Upper lobe of right lung (tissue), 1 donor: ENCODE results near the gene ADGRG6. TPM values are rescaled to one million over a fixed set of nuclear protein-coding genes. Genes with fewer than 3 reads are reported as not detected.

Experiments
- ATAC-seq: fragments of 200-7000 bp; cut with Tn5 transposase; one replicate; pipeline ENCODE4 v1.9.1; 2020; ENCODE audit warnings: mild to moderate bottlenecking, moderate library complexity
- DNase-seq: peaks from one replicate; pipeline ENCODE4 v3.0.0-alpha.2; 2020
- H3K27ac ChIP-seq: fragments of 200-600 bp; one replicate; pipeline ENCODE4 v1.8.0; 2022
- H3K27me3 ChIP-seq: fragments of 200-600 bp; one replicate; pipeline ENCODE4 v1.8.0; 2022; ENCODE audit warnings: mild to moderate bottlenecking
- H3K36me3 ChIP-seq: fragments of 200-600 bp; one replicate; pipeline ENCODE4 v1.8.0; 2022
- H3K4me1 ChIP-seq: fragments of 200-600 bp; one replicate; pipeline ENCODE4 v1.8.0; 2022
- H3K4me3 ChIP-seq: fragments of 200-600 bp; one replicate; pipeline ENCODE4 v1.8.0; 2022; ENCODE audit warnings: mild to moderate bottlenecking
- H3K9me3 ChIP-seq: fragments of 200-600 bp; one replicate; pipeline ENCODE4 v1.8.0; 2022
- intact Hi-C: fragments of 100-400 bp; cut with DNase I; formaldehyde crosslinking; loops from one replicate; pipeline ENCODE4 v1.11.0; 2022
- total RNA-seq: library from RNA; stranded (reverse); fragmentation: NEBNext Ultra II Directional; extraction: Animal tissue kit (Norgen Biotek cat#: 25700); gene quantifications from one replicate; pipeline ENCODE4 v1.2.1, GENCODE V29; 2021
- TF ChIP-seq, protein P1 (sequence below): fragments of 200-600 bp; IDR thresholded peaks from one replicate; pipeline ENCODE4 v1.8.0; 2022; ENCODE audit warnings: antibody characterized with exemption
- donor health status: DM: no; HTN: yes; CAD: no; lungs with severe emphysema.

The ADGRG6 gene
- total RNA-seq, 1 donor from 2014 or later: 47.6 TPM

DNA sequence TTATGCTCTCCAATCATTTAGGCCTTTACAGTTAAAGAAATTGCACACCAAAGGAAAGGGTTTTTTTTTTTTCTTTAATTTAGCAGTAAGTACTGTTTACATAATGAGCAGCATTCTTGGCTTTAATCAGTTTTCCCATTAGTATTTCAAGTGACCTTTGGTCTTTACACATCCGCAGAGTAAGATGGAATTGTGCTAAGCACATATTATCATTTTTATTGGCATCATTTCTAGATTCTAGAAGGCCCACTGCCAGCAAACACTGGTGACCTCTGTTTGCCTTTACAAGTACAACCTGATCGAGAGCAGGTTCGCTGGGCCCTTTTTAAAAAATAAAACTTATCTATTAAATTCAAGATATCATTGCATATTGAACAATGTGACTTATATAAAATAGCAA lies 104.3 kb downstream of the ADGRG6 start:
- H3K36me3 ChIP-seq: no peaks in the 10 kb centered on the region
- no peak overlapping the region for H3K4me3 ChIP-seq
- no peaks in the 10 kb centered on the region for H3K4me1 ChIP-seq
- DNase-seq: no peak
- intact Hi-C loops: no loop called here
- H3K9me3 ChIP-seq: no peaks in the 10 kb centered on the region
- no peak overlapping the region for H3K27ac ChIP-seq
- no peaks in the 10 kb centered on the region for H3K27me3 ChIP-seq
- TF ChIP-seq, protein P1, sequence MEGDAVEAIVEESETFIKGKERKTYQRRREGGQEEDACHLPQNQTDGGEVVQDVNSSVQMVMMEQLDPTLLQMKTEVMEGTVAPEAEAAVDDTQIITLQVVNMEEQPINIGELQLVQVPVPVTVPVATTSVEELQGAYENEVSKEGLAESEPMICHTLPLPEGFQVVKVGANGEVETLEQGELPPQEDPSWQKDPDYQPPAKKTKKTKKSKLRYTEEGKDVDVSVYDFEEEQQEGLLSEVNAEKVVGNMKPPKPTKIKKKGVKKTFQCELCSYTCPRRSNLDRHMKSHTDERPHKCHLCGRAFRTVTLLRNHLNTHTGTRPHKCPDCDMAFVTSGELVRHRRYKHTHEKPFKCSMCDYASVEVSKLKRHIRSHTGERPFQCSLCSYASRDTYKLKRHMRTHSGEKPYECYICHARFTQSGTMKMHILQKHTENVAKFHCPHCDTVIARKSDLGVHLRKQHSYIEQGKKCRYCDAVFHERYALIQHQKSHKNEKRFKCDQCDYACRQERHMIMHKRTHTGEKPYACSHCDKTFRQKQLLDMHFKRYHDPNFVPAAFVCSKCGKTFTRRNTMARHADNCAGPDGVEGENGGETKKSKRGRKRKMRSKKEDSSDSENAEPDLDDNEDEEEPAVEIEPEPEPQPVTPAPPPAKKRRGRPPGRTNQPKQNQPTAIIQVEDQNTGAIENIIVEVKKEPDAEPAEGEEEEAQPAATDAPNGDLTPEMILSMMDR: no peak
- no peak for ATAC-seq

DNA sequence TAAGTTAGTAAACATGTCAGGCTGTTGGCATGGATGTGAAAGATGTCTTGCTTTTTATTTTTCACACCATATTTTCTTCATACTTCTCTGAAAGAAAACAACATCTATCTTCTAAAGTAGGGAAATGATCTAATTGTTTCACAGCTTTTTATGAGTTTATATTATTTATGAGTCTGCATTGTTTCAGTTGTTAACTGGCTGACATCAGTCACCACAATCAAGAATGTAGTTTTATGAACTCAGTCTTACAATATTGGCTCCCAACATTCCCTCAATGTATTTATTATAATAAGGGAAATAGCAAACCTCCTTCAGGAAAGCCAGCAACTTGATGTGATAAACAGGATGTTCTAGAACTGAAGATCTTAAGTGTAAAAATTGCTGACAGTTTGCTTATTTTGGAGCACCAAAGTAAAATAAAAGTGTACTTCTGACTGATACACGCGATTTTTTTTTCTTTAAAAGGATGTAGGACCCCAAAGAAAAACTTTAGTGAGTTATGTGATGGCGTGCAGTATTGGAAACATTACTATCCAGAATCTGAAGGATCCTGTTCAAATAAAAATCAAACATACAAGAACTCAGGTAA lies 106.0 kb downstream of the ADGRG6 start:
- H3K4me3 ChIP-seq: no peak overlapping the region
- H3K27ac ChIP-seq: no peak overlapping the region
- no peaks in the 10 kb centered on the region for H3K27me3 ChIP-seq
- no peak for ATAC-seq
- DNase-seq: no peak
- no peaks in the 10 kb centered on the region for H3K36me3 ChIP-seq
- H3K9me3 ChIP-seq: no peaks in the 10 kb centered on the region
- TF ChIP-seq, protein P1: no peak
- no peaks in the 10 kb centered on the region for H3K4me1 ChIP-seq
- intact Hi-C loops: no loop called here

DNA sequence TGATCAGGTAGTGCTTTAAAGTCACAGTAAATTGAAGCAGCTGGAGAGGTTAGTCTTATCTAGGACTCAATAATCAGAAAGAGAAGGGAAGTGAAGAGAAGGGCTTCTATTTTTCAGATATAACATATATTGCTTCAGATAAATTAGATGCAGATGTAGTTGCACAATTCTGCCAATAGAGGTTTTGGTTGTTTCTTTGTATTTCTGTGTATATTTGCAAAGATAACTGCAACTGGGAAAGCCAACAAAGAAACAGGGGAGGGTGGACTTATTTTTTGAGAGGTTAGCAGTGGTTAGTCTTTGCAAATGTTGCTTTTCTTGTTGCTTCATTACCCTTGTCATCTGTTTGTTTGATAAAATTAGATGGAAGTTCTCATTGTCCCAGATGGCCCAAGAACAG lies 106.6 kb downstream of the ADGRG6 start:
- Histone ChIP-seq H3K27me3 (no peaks in the 10 kb centered on the region), H3K27ac (no peak overlapping the region), H3K4me3 (no peak overlapping the region), H3K4me1 (no peaks in the 10 kb centered on the region), H3K36me3 (no peaks in the 10 kb centered on the region), H3K9me3 (no peaks in the 10 kb centered on the region)
- no peak for ATAC-seq
- intact Hi-C loops: no loop called here
- TF ChIP-seq, protein P1: no peak
- no peak for DNase-seq

DNA sequence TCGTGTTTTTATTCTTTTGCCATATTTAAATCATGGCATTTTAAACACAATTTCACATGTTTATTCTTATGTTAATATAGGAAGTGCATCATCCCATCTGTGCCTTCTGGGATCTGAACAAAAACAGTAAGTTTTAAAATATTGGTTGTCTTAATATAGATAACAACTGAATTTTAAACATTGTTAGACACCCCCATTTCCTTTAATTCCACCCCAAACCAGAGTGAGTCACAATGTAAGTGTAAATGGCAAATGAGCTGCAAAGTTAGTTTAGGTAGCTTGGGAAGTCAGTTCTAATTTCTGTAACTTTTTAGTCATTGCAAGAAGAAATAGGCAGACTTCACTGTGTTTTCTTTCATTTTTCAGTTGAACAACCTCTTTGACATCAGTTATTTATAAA lies 108.0 kb downstream of the ADGRG6 start:
- Histone ChIP-seq H3K4me3 (no peak overlapping the region), H3K36me3 (no peaks in the 10 kb centered on the region), H3K9me3 (no peaks in the 10 kb centered on the region), H3K27ac (no peak overlapping the region), H3K4me1 (no peaks in the 10 kb centered on the region), H3K27me3 (no peaks in the 10 kb centered on the region)
- TF ChIP-seq, protein P1: no peak
- no peak for ATAC-seq
- intact Hi-C loops: no loop called here
- DNase-seq: no peak

DNA sequence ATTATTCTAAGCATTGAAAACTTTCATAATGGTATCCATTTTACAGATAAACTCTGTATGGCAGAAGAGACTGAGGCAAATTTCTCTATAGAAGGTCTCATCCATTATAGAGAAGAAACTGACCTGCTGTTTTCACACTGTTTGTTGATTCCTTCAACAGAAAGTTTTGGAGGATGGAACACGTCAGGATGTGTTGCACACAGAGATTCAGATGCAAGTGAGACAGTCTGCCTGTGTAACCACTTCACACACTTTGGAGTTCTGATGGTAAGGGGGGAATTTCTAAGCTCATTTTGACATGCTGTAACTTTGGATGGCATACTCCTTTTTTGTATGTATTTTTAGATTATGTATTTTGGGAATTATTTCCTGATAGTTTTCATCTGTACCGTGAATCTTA lies 109.3 kb downstream of the ADGRG6 start:
- DNase-seq: no peak

More for the DNA sequence above, 109.3 kb downstream of the ADGRG6 start:
- no peak overlapping the region for H3K4me3 ChIP-seq
- ATAC-seq: no peak
- no peak overlapping the region for H3K27ac ChIP-seq
- no peaks in the 10 kb centered on the region for H3K9me3 ChIP-seq
- H3K27me3 ChIP-seq: no peaks in the 10 kb centered on the region
- no peaks in the 10 kb centered on the region for H3K4me1 ChIP-seq
- no peaks in the 10 kb centered on the region for H3K36me3 ChIP-seq
- TF ChIP-seq, protein P1: no peak
- intact Hi-C loops: no loop called here
